Ovary (tissue), 9 donors: ENCODE data around the gene PIK3CD. TPM values are rescaled to one million over a fixed set of nuclear protein-coding genes. Genes with fewer than 3 reads are reported as not detected.

ENCODE experiments used
- DNase-seq, 5 donors: peaks; one replicate each; pipeline ENCODE4 v3.0.0-alpha.2; 2019 to 2020
- H3K27ac ChIP-seq, 2 donors: fragments of 200-600 bp; one replicate each; pipeline versions ENCODE4 v1.5.1 to v1.8.0; 2019 to 2022
- H3K27me3 ChIP-seq: fragments of 200-600 bp; one replicate; pipeline ENCODE4 v1.8.0; 2022
- H3K36me3 ChIP-seq: fragments of 200-600 bp; sonication (generic); one replicate; pipeline ENCODE4 v1.5.1; 2019
- H3K4me1 ChIP-seq: one replicate; pipeline ENCODE4 v1.8.1; 2013; ENCODE audit warnings: mild to moderate bottlenecking, moderate library complexity; ENCODE audit not compliant: insufficient read depth
- H3K4me3 ChIP-seq: fragments of 200-600 bp; sonication (generic); one replicate; pipeline ENCODE4 v1.5.1; 2017
- H3K9me3 ChIP-seq, 2 donors: fragments of 200-600 bp in 1 of 2; sonication (generic) in 1 of 2; one replicate each; pipeline versions ENCODE4 v1.5.1 to v1.8.1; 2013 to 2019; ENCODE audit warnings: mild to moderate bottlenecking in 1 of 2, moderate library complexity in 1 of 2
- CTCF ChIP-seq, 3 donors: fragments of 450-650 bp in 2 of 3; fragments of 200-600 bp in 1 of 3; IDR thresholded peaks; one replicate each; pipeline versions ENCODE4 v1.5.1 to v1.8.0; 2016 to 2022; ENCODE audit warnings: antibody characterized with exemption in 3 of 3, mild to moderate bottlenecking in 1 of 3
- EP300 ChIP-seq: sonication (generic); formaldehyde crosslinking; IDR thresholded peaks from one replicate; pipeline ENCODE4 v1.6.1; 2017; ENCODE audit warnings: antibody characterized with exemption
- POLR2A ChIP-seq: fragments of 450-650 bp; IDR thresholded peaks from one replicate; pipeline ENCODE4 v1.6.1; 2017; ENCODE audit warnings: antibody characterized with exemption, mild to moderate bottlenecking, moderate library complexity
- WGBS, 3 donors: extraction: QIAGEN DNeasy Blood & Tissue Kit in 1 of 3; methylation state at CpG; one replicate each; pipeline versions ENCODE4 v1.1.5 to v1.1.7; 2013 to 2017; 5-methylcytosine and 5-hydroxymethylcytosine counted together
- intact Hi-C, 4 donors: fragments of 100-400 bp; cut with DNase I; formaldehyde crosslinking; loops; one replicate each; pipeline versions ENCODE4 v1.11.0 to v1.15.1; 2022 to 2023
- polyA plus RNA-seq, 2 donors: library from polyadenylated mRNA; stranded (reverse); fragments of 200-250 nt in 1 of 2; fragments of 350-450 nt in 1 of 2; fragmentation: Illumina TruSeq in 1 of 2; extraction: RNeasy Lipid Tissue Mini Kit (QIAGEN cat#74804) in 1 of 2; gene quantifications; one replicate each; pipeline ENCODE4 v1.2.3, GENCODE V29; 2013 to 2014
- total RNA-seq, 7 donors: library from RNA; depleted of rRNA in 2 of 7; stranded (reverse); fragments of >200 nt in 2 of 7; fragmentation: NEBNext Ultra II Directional in 3 of 7; extraction: Animal tissue kit (Norgen Biotek cat#: 25700) in 3 of 7; gene quantifications; one replicate each; pipeline versions ENCODE4 v1.1.0 to v1.2.4, GENCODE V29; 2016 to 2023
- donor health status: DM: no; HTN: no; CAD: no; lungs with moderate emphysema.
- donor health status: DM: no; HTN: no; CAD: no.
- donor health status: Bipolar disorder and iron deficiency.
- donor health status: DM: yes; HTN: yes; CAD: no.
- donor health status: DM: no; HTN: no; CAD: no.
- donor health status: DM: yes; HTN: yes; CAD: no.

PIK3CD gene
- total and polyA plus RNA-seq, 9 donors = 3.7 to 9.2 (median 8.0) TPM

GRCh38 chr1:9648171-9648570, 3.4 kb upstream of the PIK3CD start:
- H3K27me3 ChIP-seq = no peaks in the 10 kb centered on the region
- intact Hi-C loops = no loop called here
- no peak for DNase-seq
- no peaks in the 10 kb centered on the region for H3K9me3 ChIP-seq
- 71 to 77% (median 77%) methylated on average over 10 of the region's 10 CpGs for WGBS, 3 donors
- TF ChIP-seq CTCF (IDR thresholded peaks at IDR 0.05) (no peak), POLR2A (no peak), EP300 (no peak)
- no peaks in the 10 kb centered on the region for H3K36me3 ChIP-seq
- H3K4me3 ChIP-seq = no peak overlapping the region
- H3K27ac ChIP-seq = no peak overlapping the region
- no peaks in the 10 kb centered on the region for H3K4me1 ChIP-seq

GRCh38 chr1:9649769-9650168, 1.8 kb upstream of the PIK3CD start:
- TF ChIP-seq POLR2A (no peak), EP300 (no peak)
- no peaks in the 10 kb centered on the region for H3K27me3 ChIP-seq
- 80 to 88% (median 84%) methylated on average over 3 of the region's 3 CpGs for WGBS, 3 donors

GRCh38 chr1:9651220-9651564, 339 bp upstream of the PIK3CD start:
- Histone ChIP-seq H3K36me3 (no peaks in the 10 kb centered on the region), H3K27me3 (no peaks in the 10 kb centered on the region), H3K27ac (no peak overlapping the region), H3K4me1 (no peaks in the 10 kb centered on the region), H3K4me3 (no peak overlapping the region), H3K9me3 (no peaks in the 10 kb centered on the region)
- no peak for DNase-seq
- WGBS, 3 donors = 23 to 28% (median 26%) methylated on average over 10 of the region's 10 CpGs
- no peak for TF ChIP-seq POLR2A
- no peak for TF ChIP-seq EP300
- TF ChIP-seq CTCF (IDR thresholded peaks at IDR 0.05) = no peak
- intact Hi-C loops = no loop called here

More at GRCh38 chr1:9649769-9650168, 1.8 kb upstream of the PIK3CD start:
- Histone ChIP-seq H3K9me3 (no peaks in the 10 kb centered on the region), H3K4me1 (no peaks in the 10 kb centered on the region), H3K4me3 (no peak overlapping the region), H3K27ac (no peak overlapping the region), H3K36me3 (no peaks in the 10 kb centered on the region)
- intact Hi-C loops = no loop called here
- DNase-seq = no peak

GRCh38 chr1:9652379-9653209, 1.1 kb downstream of the PIK3CD start:
- Histone ChIP-seq H3K4me3 (peak overlapping the region; percentile 22), H3K27ac (no peak overlapping the region), H3K36me3 (no peaks in the 10 kb centered on the region), H3K9me3 (no peaks in the 10 kb centered on the region), H3K27me3 (no peaks in the 10 kb centered on the region), H3K4me1 (no peaks in the 10 kb centered on the region)
- DNase-seq = no peak
- no peak for TF ChIP-seq EP300
- no peak for TF ChIP-seq CTCF (IDR thresholded peaks at IDR 0.05)
- no peak for TF ChIP-seq POLR2A
- 7 to 9% (median 7%) methylated on average over 54 to 55 of the region's 55 CpGs for WGBS, 3 donors
- intact Hi-C loops = no loop called here

- Histone ChIP-seq H3K36me3 (no peaks in the 10 kb centered on the region), H3K4me1 (no peaks in the 10 kb centered on the region), H3K9me3 (no peaks in the 10 kb centered on the region), H3K4me3 (no peak overlapping the region), H3K27ac (no peak overlapping the region), H3K27me3 (no peaks in the 10 kb centered on the region)
- 33 to 51% (median 41%) methylated on average over 11 of the region's 11 CpGs for WGBS, 3 donors
- no peak for TF ChIP-seq POLR2A
- TF ChIP-seq EP300 = no peak
- no peak for TF ChIP-seq CTCF (IDR thresholded peaks at IDR 0.05)
- DNase-seq = no peak
- intact Hi-C loops = no loop called here
Observed at GRCh38 chr1:9653210-9653490, 1.6 kb downstream of the PIK3CD start.
